ENCODE measurements around the gene TCF4.

GRCh38 chr18:55446996-55447671 is 140.9 kb downstream of the TCF4 start:
- TF ChIP-seq ZNF70 (CRISPR knock-in tag; IDR thresholded peaks at IDR 0.05) = no peak
- TF ChIP-seq, protein P1, sequence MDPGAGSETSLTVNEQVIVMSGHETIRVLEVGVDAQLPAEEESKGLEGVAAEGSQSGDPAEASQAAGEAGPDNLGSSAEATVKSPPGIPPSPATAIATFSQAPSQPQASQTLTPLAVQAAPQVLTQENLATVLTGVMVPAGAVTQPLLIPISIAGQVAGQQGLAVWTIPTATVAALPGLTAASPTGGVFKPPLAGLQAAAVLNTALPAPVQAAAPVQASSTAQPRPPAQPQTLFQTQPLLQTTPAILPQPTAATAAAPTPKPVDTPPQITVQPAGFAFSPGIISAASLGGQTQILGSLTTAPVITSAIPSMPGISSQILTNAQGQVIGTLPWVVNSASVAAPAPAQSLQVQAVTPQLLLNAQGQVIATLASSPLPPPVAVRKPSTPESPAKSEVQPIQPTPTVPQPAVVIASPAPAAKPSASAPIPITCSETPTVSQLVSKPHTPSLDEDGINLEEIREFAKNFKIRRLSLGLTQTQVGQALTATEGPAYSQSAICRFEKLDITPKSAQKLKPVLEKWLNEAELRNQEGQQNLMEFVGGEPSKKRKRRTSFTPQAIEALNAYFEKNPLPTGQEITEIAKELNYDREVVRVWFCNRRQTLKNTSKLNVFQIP (CRISPR knock-in tag; IDR thresholded peaks at IDR 0.05; ENCODE audit: borderline replicate concordance, low read depth) = no peak
- no peak for TF ChIP-seq CSRNP3 (CRISPR knock-in tag; IDR thresholded peaks at IDR 0.05)
- no peak for TF ChIP-seq PPARA (CRISPR knock-in tag; IDR thresholded peaks at IDR 0.05; ENCODE audit: borderline replicate concordance)
- TF ChIP-seq RARB (CRISPR knock-in tag; IDR thresholded peaks at IDR 0.05) = no peak

Data from SK-N-SH treated with all-trans-retinoic acid at 6 μM for 48 hours (cell line).